Neural crest cell (in vitro differentiated cells): ENCODE data around the gene CALN1. TPM values are rescaled to one million over a fixed set of nuclear protein-coding genes. Genes with fewer than 3 reads are reported as not detected.

ENCODE experiments used
- DNase-seq: peaks from one replicate; pipeline ENCODE4 v3.0.0; 2021; ENCODE audit warnings: low read depth, mixed read lengths, low spot score
- H3K27ac Mint-ChIP-seq: one replicate; pipeline ENCODE4 v1.8.0; 2021; ENCODE audit warnings: mild to moderate bottlenecking, mixed read lengths; ENCODE audit not compliant: unreplicated experiment
- H3K27me3 Mint-ChIP-seq: 2 replicates; pipeline ENCODE4 v1.8.0; 2021; ENCODE audit warnings: low read depth, mild to moderate bottlenecking, mixed read lengths
- H3K36me3 Mint-ChIP-seq: 2 replicates; pipeline ENCODE4 v1.8.0; 2021; ENCODE audit warnings: low read depth, mild to moderate bottlenecking, mixed read lengths
- H3K4me1 Mint-ChIP-seq: 2 replicates; pipeline ENCODE4 v1.8.0; 2021; ENCODE audit warnings: mixed read lengths
- H3K4me3 Mint-ChIP-seq: one replicate; pipeline ENCODE4 v1.8.0; 2021; ENCODE audit warnings: mild to moderate bottlenecking, mixed read lengths
- H3K9me3 Mint-ChIP-seq: 2 replicates; pipeline ENCODE4 v1.8.0; 2021; ENCODE audit warnings: mixed read lengths
- CTCF ChIP-seq: fragments of 200-600 bp; sonication (generic); conservative IDR thresholded peaks from 2 replicates; pipeline ENCODE4 v1.5.0; 2021; ENCODE audit warnings: antibody characterized with exemption, mild to moderate bottlenecking
- total RNA-seq: library from RNA; stranded (reverse); gene quantifications from 2 replicates; pipeline ENCODE4 v1.2.1, GENCODE V29; 2021

Gene CALN1
- total RNA-seq, 1 donor from 2014 or later, result 0.51 TPM

- TF ChIP-seq CTCF, result no peak
- H3K4me1 Mint-ChIP-seq, result no peaks in the 10 kb centered on the region
- H3K27me3 Mint-ChIP-seq, result peaks cover 12% of the 10 kb centered on the region
- H3K9me3 Mint-ChIP-seq, result peaks cover 18% of the 10 kb centered on the region
- H3K36me3 Mint-ChIP-seq, result peaks cover 7% of the 10 kb centered on the region
- DNase-seq, result no peak
- no peak overlapping the region for H3K27ac Mint-ChIP-seq
- H3K4me3 Mint-ChIP-seq, result no peak overlapping the region
Observed at GRCh38 chr7:72140566-72140965, 271.6 kb downstream of the CALN1 start.

GRCh38 chr7:72127136-72127535 lies 285.0 kb downstream of the CALN1 start:
- no peak for TF ChIP-seq CTCF
- H3K36me3 Mint-ChIP-seq, result no peaks in the 10 kb centered on the region
- H3K4me3 Mint-ChIP-seq, result no peak overlapping the region
- H3K27me3 Mint-ChIP-seq, result no peaks in the 10 kb centered on the region
- no peaks in the 10 kb centered on the region for H3K4me1 Mint-ChIP-seq
- DNase-seq, result no peak
- H3K9me3 Mint-ChIP-seq, result peaks cover 7% of the 10 kb centered on the region
- no peak overlapping the region for H3K27ac Mint-ChIP-seq

GRCh38 chr7:72123913-72124312 lies 288.2 kb downstream of the CALN1 start:
- H3K4me1 Mint-ChIP-seq, result no peaks in the 10 kb centered on the region
- H3K27me3 Mint-ChIP-seq, result no peaks in the 10 kb centered on the region
- no peak overlapping the region for H3K4me3 Mint-ChIP-seq
- DNase-seq, result no peak
- peaks cover 3% of the 10 kb centered on the region for H3K9me3 Mint-ChIP-seq
- no peak for TF ChIP-seq CTCF
- H3K27ac Mint-ChIP-seq, result no peak overlapping the region
- no peaks in the 10 kb centered on the region for H3K36me3 Mint-ChIP-seq

- DNase-seq, result no peak
- Mint-ChIP-seq H3K27ac (no peak overlapping the region), H3K4me1 (no peaks in the 10 kb centered on the region)
Observed at GRCh38 chr7:72118366-72118765, 293.8 kb downstream of the CALN1 start.

GRCh38 chr7:72114129-72114528 lies 298.0 kb downstream of the CALN1 start:
- H3K36me3 Mint-ChIP-seq, result no peaks in the 10 kb centered on the region
- TF ChIP-seq CTCF, result no peak

More at GRCh38 chr7:72118366-72118765, 293.8 kb downstream of the CALN1 start:
- H3K27me3 Mint-ChIP-seq, result no peaks in the 10 kb centered on the region
- H3K36me3 Mint-ChIP-seq, result no peaks in the 10 kb centered on the region
- TF ChIP-seq CTCF, result no peak
- H3K9me3 Mint-ChIP-seq, result peaks cover 6% of the 10 kb centered on the region
- H3K4me3 Mint-ChIP-seq, result no peak overlapping the region

GRCh38 chr7:72112992-72113391 lies 299.1 kb downstream of the CALN1 start:
- Mint-ChIP-seq H3K27me3 (peaks cover 4% of the 10 kb centered on the region), H3K4me1 (peaks cover 7% of the 10 kb centered on the region), H3K4me3 (no peak overlapping the region), H3K36me3 (no peaks in the 10 kb centered on the region), H3K9me3 (peaks cover 8% of the 10 kb centered on the region), H3K27ac (no peak overlapping the region)
- no peak for TF ChIP-seq CTCF
- no peak for DNase-seq

More at GRCh38 chr7:72114129-72114528, 298.0 kb downstream of the CALN1 start:
- H3K27me3 Mint-ChIP-seq, result no peaks in the 10 kb centered on the region
- peaks cover 7% of the 10 kb centered on the region for H3K4me1 Mint-ChIP-seq
- no peak overlapping the region for H3K4me3 Mint-ChIP-seq
- no peak overlapping the region for H3K27ac Mint-ChIP-seq
- DNase-seq, result no peak
- peaks cover 5% of the 10 kb centered on the region for H3K9me3 Mint-ChIP-seq
